ENCODE data around the gene RFTN1.
A peak's percentile ranks its signal among the peaks of the same experiment; 100 is the strongest.
"Not testable (repeated sequence)": the region's sequence is repeated elsewhere in the genome, so short reads cannot be mapped to it uniquely, and the experiment has no call there.

Gene RFTN1

DNA sequence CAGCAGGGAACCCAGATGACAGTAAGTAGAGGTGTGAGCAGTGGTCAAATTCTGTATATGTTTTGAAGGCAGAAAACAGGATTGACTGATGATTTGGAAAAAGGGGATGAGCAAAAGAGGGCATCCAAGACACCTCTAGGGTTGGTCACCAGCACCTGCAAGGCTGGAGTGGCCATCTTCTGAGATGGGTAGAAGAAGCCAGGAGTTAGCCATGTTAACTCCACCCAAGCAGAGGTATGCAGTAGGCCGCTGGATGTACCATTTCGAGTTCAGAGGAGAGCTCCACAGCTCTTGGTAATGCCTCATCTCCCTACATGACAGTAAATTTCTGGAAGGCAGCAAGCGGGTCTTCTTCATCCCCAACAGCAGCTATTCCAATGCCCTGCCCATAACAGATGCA is 7.0 kb downstream of the RFTN1 start:
- no peak for DNase-seq

DNA sequence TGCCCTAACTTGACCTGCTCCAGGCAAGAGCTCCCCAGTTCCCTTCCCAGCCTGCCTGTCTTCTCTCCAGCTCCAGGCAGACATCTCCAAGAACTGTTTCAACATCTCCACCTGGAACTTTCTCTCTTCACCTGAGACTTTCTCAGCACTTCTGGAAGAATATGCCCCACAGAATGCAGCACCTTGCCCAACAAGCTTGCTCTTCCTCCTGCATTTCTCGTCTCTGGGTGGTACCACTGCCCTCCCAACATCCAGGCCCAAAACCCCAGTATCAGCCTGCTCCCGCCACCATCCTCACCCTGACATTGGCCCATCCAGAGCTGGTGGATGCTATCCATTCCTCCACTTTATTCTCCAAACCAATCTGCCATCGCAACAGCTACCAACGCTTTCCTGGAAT is 8.8 kb downstream of the RFTN1 start:
- DNase-seq: no peak

DNA sequence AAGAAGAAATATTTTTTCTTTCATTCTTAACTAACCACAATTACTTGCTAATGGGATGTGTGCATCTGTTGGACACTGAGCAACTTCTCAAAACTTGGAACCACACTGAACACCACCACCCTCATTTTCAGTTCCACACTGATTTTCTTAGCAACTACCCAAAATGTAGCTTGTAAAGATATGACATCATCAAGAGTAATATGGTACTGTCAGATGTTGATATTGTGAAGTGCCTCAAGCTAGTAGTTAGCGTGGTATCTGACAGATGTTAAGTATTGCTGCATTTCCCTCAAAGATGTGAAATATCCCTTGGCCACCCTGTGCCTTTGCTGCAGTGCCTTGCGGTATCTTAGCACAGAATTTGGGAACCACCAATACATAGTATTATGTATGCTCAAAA is 9.3 kb downstream of the RFTN1 start:
- DNase-seq: peak; percentile 98

DNA sequence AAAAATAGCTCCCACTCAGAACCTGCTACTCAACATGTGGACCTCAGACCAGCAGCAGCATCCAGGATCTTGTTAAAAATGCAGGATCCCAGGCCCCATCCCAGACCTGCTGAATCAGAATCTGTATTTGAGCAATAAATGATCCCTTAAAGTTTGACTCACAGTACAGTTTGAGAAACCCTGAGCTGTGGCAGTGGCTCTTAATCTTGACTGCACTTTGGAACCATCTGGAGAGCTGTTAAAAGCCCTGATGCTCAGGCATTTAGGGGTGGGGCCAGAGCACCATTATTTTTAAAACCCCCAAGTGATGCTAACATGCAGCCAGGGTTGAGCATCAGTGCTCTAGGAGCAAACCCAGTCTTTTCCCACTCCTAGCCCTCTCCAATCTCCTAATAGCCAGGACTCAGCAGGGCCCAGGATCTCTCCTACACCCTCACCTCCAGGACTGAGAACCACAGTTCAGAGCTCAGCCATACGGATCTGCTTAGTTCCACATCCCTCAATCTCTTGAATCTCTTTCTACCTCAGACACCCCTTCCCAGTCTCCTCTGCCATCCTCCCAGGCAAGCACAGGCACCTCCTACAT is 10.2 kb downstream of the RFTN1 start:
- no peak for DNase-seq

DNA sequence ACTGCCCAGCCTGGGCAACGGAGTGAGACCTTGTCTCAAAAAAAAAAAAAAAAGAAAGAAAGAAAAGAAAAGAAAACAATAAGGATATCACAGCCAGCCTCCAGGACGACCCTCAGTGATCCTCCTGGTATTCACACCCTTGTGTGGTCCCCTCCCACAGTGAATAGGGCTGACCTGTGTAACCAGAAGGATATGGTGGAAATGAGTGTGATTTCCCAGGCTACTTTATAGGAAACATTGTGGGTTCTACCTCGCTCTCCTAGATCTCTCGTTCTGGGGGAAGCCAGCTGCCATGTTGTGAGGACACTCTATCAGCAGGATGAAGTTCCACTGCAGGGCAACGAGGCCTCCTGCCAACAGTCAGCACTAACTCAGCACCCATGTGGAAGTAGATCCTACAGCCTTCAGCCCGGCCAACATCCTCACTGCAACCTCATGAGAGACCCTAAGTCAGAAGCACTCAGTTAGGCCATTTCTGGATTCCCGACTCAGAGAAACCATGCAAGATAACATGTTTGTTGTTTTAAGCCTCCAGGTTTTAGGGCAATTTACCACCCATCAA is 11.1 kb downstream of the RFTN1 start:
- DNase-seq: no peak

DNA sequence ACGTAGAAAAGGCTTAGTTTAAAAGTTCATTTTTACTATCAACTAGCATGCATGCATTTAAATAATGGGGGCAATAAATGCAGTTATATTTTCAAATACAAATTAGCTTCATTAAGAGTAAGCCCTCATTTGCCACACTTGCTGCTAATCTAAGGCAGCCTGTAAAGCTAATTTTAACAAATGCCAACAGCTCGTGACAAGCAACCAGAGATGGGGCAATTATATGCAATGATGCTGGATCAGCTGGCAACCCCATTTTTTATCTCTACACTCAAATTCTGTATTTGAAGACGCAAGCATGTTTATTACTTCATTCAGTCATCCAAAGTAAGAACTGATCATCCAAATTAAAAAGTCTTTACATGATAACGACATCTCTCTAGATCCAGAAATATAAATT is 12.1 kb downstream of the RFTN1 start:
- no peak for DNase-seq

DNA sequence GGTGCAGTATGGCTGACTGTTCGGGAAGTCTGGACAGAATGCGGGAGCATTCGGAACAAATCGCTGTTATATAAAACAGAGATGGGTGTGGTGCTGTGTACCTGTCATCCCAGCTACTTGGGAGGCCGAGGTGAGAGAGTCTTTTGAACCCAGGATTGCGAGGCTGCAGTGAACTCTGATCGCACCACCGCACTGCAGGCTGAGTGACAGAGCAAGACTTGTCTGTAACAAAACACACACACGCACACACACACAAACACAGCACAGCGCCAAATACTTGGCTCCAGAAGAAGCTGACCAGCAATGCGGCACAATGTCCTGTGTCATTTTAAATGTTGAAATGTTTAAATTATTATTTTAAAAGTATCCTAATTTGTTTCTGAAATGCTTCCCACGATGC is 12.6 kb downstream of the RFTN1 start:
- DNase-seq: no peak

DNA sequence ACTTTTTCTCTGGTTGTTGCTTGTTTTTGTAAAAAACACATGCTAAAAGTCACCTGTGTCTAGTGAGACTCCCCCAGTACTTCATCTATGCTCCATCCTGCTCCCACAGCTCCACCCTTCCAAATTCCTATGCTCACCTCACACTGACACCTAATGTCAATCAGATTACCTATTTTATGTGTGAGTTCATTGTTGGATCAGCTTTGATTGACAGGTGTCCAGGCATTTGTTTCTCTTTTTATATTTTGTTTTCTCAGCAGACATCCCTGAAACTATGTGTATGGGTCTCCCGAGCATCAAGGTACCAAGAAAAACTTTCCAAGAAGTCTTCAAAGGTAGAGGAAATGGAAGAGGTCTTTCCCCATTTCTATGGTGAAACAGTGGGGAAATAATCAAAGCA is 13.4 kb downstream of the RFTN1 start:
- DNase-seq: no peak

DNA sequence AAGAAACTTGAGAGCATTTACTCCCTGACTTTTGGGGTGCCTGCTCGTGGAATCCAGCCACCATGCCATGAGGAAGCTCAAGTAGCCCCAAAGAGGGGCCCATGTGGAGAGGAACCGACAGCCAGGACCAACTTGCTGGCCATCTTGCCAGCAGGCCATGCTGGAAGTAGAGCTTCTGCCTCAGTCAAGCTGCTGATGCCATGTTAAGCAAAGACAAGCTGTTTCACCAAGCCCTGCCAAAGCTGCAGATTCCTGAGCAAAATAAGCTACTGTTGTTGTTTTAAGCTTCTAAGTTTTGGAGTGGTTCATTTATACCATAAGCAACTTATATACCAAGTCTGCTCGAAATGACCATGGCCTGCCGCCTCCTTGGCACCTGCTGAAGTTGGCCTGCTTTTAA is 14.1 kb downstream of the RFTN1 start:
- no peak for DNase-seq

DNA sequence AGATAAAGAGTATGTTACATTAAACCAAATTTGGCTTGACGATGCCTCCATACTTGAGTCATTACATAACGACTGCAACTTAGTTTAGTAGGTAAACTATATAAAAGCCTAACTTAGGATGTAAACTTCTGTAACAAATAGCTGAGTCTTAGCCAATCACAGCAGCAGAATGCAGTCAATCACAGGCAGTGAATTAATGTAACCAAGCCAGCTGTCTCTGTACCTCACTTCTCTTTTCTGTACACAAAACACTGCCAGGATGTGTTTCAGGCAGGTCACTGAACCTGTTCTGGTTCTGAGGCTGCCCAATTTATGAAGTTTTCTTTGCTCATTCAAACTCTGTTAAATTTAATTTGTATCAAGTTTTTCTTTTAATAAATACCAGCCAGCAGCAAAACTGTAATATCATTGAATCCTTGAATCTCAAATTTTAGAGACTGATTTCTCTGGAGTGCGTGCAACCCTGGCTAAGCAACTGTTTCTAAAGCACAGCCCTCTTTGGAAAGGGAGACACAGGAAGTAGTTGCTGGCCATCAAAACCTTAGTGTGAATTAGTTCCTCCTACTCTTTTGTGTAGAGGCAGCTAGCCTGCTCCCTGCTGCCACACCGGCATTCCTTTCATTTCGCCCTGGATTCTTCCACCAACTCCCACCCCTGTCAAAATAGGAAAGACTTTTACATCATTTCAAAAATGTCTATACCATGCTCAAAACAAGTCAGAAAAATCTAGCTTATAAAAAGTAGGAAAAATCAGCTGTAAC is 15.2 kb downstream of the RFTN1 start:
- no peak for DNase-seq

DNA sequence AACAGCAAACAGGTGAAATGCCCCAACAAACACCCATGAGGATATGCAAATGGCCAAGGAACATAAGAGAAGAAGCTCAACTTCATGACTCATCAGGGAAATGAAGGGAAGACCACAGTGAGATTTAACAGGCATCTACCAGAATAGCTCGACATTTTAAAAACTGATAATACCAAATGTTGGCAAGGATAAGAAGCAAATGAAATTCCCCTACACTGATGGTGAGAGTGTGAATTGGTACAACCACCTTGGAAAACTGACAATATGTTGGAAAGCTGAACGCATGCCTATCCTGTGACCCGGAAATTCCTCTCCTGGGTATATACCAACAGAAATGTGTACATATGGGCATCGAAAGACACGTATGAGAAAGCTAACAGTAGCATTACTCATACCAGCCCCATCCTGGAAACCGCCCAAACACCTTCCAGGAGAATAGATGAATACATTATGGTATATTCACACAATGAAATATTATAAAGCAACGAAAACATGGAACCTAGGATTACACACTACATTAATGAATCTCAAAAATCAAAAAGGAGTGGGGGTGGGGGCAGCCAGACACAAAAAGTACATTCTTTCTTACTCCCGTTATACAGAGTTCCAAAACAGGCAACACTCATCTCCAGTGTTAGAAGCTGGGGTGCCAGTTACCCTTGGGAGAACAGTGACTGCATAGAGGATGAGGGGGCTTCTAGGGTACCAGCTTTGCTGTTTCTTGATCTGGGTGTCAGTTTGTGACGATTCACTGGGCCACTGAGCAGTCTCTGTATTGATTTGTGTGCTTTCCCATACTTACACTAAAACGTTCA is 16.9 kb downstream of the RFTN1 start:
- no peak for DNase-seq

DNA sequence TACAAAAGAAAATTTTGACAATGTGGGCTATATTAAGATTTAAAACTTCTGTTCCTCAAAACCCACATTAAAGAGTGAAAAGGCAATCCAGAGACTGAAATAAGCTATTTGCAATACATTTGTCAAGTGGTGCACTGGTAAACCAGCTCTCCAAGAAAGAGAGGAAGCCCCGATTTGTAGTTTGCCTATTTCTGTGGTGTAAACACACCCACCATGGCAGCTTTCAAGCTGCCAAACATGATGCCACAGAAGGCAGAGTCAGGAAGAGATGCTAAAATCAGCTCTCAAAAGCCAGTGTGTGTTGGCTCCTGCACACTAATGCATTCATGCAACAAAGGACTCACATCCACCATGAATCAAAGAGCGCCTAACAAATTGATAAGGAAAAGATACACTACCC is 17.5 kb downstream of the RFTN1 start:
- no peak for DNase-seq

DNA sequence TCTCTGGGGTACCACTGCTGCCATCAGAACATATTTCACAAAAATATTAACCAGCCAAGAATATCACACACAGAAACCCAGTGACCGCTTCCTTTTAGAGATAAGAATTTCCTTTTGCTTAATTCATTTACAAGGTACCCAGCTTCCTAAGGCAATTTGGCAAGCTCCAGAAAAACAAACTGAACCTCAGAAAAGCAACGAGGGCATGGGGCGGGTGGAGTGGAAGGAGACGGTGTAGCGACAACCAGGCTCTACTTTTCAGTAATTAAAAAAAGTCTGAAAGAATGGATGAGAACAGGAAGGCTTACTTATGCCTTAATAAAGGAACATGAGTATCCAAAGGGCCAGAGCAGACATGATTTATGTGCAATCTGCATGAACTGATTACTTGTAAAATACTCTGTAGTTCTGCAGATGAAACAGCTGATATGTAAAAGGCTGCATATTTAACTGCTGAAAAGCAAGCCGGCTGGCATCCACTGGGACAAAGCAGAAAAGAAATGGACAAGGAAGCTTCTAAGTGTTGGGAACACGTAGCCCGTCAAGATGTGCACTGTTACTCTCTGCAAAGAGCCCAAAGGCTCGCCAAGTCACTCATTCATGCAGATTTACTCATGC is 18.6 kb downstream of the RFTN1 start:
- DNase-seq: no peak

DNA sequence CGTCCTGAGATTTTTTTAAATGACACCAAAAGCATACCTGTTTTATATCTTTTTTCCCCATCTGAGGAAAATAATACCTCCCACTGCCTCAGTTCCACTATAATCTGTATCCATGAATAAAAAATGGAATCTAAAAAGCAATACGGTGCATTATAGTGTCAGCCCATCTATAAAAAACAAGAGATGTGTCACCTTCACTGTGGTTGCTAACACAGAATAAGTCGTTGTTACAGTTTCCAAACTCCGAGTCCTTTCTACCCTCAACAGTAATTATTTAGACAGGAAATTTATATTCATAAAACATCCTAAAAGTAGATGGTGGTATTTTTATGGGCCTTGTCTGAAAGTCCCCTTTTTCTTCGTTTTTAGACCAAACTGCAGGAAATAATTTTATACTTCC is 19.4 kb downstream of the RFTN1 start:
- DNase-seq: no peak

DNA sequence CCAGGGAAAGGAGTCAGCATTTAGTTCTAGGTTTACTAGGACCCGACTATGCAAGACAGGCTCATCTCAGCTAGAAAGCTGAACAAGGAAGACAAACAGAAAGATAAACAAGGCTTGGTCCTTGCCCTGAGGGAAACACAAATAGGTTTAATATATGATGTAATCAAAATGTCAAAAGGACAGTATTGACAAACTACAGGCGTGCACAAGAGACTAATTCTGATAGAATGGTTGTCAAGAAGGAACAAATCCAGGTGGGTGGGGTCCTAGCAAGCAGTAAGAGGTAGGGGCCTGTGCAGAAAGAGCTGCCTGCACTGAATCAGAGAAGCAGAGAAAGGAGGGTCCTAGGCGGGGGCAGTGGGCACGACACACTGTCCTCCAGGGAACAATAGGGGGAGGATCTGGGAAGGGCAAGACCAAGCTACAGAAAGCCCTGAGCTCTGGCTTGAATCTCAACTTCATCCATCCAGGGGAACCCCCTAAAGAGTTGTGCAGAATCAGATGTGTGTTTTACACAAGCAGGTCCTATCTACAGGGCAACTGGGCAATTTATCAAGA is 23.4 kb downstream of the RFTN1 start:
- no peak for DNase-seq

DNA sequence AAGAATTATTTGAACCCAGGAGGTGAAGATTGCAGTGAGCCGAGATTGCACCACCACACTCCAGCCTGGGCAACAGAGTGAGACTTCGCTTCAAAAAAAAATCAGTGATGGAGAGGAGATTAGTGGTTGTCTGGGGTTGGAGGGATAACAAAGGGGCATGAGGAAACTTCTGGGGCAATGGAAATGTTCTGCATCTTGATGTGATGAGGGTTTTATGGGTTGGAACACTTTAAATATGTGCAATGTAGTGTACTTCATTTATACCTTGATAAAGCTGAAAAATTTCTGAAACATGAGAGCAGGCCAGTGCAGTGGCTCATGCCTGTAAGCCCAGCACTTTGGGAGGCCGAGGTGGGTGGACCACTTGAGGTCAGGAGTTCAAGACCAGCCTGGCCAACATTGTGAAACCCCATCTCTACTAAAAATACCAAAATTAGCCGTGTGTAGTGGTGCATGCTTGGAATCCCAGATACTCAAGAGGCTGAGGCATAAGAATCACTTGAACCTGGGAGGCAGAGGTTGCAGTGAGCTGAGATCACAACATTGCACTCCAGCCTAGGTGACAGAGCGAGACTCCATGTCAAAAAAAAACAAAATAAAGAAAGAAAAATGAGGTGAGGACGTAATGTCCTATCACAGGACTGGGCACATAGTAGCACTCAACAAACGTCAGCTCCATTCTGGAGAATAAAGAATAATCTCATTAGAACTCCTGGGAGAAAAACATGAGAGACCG is 24.0 kb downstream of the RFTN1 start:
- not testable (repeated sequence) for DNase-seq

DNA sequence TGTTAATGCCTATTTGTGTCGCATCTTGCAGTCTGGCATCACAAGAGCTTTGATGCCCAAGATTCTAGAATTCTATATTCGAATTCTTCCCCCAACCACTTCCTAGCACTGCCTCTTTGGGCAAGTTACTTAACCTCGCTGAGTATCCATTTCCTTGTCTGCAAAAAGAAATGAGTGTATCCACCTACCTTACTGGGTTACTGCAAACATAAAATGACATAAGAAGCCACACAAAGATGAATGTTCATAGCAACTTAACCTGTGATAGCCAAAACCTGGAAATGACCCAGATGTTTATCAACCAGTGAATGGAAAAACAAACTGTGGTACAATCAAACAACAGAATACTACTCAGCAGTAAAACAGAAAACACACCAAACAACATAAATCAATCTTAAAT is 24.9 kb downstream of the RFTN1 start:
- DNase-seq: no peak

DNA sequence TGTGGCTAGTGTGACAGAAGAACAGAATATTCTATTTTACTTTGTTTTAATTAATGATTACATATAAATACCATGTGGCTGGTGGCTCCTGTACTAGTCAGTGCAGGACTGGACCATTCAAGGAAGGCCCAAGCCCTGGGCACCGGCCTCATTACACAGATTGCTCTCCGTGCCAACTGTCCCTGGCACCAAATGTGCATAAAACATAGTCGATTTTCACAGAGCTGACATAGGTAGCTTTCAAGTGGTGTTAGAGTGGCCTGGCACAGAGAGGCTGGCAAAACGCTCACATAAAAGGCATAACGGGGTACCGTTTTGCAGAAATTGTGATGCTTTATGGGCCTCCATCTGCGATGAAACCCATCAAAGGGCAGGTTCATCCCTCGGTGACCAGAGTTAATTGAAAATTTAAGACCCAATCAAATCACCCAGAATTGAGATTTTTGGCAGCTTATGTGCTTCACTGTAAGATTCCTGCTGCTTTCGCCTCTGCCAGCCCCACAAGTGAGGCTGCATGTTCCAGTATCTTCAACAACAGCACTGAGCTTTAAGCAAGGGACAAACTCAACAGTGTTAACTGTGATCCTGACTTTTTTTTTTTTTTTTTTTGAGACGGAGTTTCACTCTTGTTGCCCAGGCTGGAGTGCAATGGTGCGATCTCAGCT is 25.9 kb downstream of the RFTN1 start:
- no peak for DNase-seq

DNA sequence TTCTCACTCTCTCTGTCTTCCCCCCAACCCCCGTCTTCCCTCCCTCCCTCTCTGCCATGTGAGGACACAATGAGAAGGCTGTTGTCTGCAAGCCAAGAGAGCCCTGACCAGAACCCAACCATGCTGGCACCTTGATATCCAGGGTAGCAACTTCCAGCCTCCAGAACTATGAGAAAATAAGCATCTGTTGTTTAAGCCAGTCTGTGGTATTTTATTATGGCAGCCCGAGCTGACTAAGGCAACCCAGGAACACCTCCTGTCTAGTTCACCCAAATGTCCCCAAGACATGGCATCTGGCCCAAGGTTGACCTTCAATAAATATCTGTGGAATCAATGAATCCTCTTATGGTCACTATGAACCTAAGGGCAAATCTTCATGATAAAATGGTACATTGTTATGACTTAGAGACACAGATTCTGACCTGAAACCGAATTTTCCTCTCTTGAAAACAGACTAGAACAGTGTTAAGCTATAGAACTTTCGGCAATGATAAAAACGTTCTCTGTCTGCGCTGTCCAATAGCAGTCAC is 26.5 kb downstream of the RFTN1 start:
- DNase-seq: no peak

DNA sequence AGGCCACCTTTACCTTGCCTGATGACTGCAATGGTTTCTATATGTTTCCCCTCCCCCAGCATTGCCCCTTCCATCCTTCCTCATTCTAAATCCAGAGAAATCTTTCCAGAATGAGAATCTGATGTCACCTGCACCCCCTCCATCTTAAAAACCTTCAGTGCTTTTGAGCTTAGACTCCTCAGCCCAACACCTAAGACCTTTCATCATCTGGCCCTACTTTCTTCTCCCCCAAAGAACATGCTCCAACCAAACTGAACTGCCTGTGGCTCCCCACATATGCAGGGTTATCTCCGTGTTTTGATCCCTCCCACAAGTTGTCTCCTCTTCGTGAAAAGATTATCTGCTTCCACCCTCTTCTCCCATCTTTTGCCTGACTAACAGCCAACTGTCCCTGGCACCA is 27.3 kb downstream of the RFTN1 start:
- DNase-seq: no peak

DNA sequence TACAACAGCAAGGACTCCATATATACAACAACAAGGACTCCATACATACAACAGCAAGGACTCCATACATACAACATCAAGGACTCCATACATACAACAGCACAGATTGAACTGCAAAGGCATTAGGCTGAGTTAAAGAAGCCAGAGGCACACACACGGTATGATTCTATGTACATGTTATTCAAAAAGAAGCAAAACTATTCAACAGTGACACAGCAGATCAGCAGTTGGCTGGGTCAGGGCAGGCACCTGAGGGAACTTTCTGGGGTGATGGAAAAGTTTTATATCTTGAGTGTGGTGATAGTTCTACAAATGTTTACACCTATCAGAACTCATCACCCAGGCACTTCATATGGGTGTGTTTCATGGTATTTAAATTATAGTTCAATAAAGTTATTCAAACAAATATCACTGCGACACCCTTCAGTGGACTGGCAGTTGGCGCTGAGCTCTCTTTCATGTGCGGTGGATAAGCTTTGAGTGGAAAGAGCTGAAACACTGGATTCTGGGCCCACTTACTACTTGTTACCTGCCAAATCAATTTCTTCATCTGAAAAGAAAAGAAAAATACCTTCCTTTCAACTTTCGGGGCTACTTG is 28.0 kb downstream of the RFTN1 start:
- DNase-seq: no peak

All from MV-4-11 (cell line).